H9 (cell line): ENCODE results near the gene GNAI1. TPM values are rescaled to one million over a fixed set of nuclear protein-coding genes. Genes with fewer than 3 reads are reported as not detected.

ENCODE experiments used
- DNase-seq: peaks from one replicate; pipeline ENCODE4 v3.0.0-alpha.2; 2017
- H2AFZ ChIP-seq: one replicate; pipeline ENCODE4 v1.6.1; 2013; ENCODE audit warnings: mild to moderate bottlenecking, low read length, control low read depth, moderate library complexity
- H2AK5ac ChIP-seq: 2 replicates; pipeline ENCODE4 v1.6.1; 2013; ENCODE audit warnings: low read length, control low read depth, mixed read lengths; ENCODE audit not compliant: insufficient read length
- H2BK120ac ChIP-seq: one replicate; pipeline ENCODE4 v1.6.1; 2013; ENCODE audit warnings: low read depth, mild to moderate bottlenecking, low read length, control low read depth, inconsistent platforms; ENCODE audit not compliant: poor library complexity, severe bottlenecking
- H2BK12ac ChIP-seq: 2 replicates; pipeline ENCODE4 v1.6.1; 2013; ENCODE audit warnings: low read length, control low read depth, mixed read lengths, low read depth; ENCODE audit not compliant: insufficient read length
- H2BK15ac ChIP-seq: 2 replicates; pipeline ENCODE4 v1.6.1; 2013; ENCODE audit warnings: low read depth, low read length, control low read depth
- H2BK20ac ChIP-seq: one replicate; pipeline ENCODE4 v1.6.1; 2013; ENCODE audit warnings: low read depth, mild to moderate bottlenecking, low read length, control low read depth, inconsistent platforms; ENCODE audit not compliant: poor library complexity, severe bottlenecking
- H2BK5ac ChIP-seq: 2 replicates; pipeline ENCODE4 v1.6.1; 2013; ENCODE audit warnings: low read length, control low read depth, mixed read lengths; ENCODE audit not compliant: insufficient read length
- H3K14ac ChIP-seq: 2 replicates; pipeline ENCODE4 v1.6.1; 2013; ENCODE audit warnings: low read length, control low read depth; ENCODE audit not compliant: insufficient read depth
- H3K18ac ChIP-seq: 2 replicates; pipeline ENCODE4 v1.6.1; 2013; ENCODE audit warnings: low read depth, mild to moderate bottlenecking, mixed read lengths, low read length, control low read depth; ENCODE audit not compliant: insufficient read length
- H3K23ac ChIP-seq: 2 replicates; pipeline ENCODE4 v1.6.1; 2013; ENCODE audit warnings: low read length, control low read depth, mixed read lengths, low read depth; ENCODE audit not compliant: insufficient read length
- H3K23me2 ChIP-seq: 2 replicates; pipeline ENCODE4 v1.6.1; 2013; ENCODE audit warnings: low read depth, mild to moderate bottlenecking, mixed read lengths, low read length, control low read depth; ENCODE audit not compliant: insufficient read length, poor library complexity, severe bottlenecking
- H3K27ac ChIP-seq: 2 replicates; pipeline ENCODE4 v1.5.1; 2013; ENCODE audit warnings: low read length, control low read depth, mixed read lengths, low read depth; ENCODE audit not compliant: insufficient read length
- H3K27me3 ChIP-seq: 2 replicates; pipeline ENCODE4 v1.6.1; 2013; ENCODE audit warnings: low read length, control low read depth, inconsistent platforms; ENCODE audit not compliant: insufficient read depth
- H3K4ac ChIP-seq: 2 replicates; pipeline ENCODE4 v1.6.1; 2013; ENCODE audit warnings: low read depth, mild to moderate bottlenecking, control low read depth, inconsistent platforms, low read length, moderate library complexity
- H3K4me1 ChIP-seq: 2 replicates; pipeline ENCODE4 v1.6.1; 2013; ENCODE audit warnings: low read length, control low read depth, inconsistent platforms; ENCODE audit not compliant: insufficient read depth
- H3K4me2 ChIP-seq: 2 replicates; pipeline ENCODE4 v1.6.1; 2013; ENCODE audit warnings: low read length, control low read depth, mixed read lengths; ENCODE audit not compliant: insufficient read length, insufficient read depth
- H3K56ac ChIP-seq: 2 replicates; pipeline ENCODE4 v1.6.1; 2013; ENCODE audit warnings: low read depth, mild to moderate bottlenecking, mixed read lengths, low read length, control low read depth; ENCODE audit not compliant: insufficient read length
- H3K79me1 ChIP-seq: 2 replicates; pipeline ENCODE4 v1.6.1; 2013; ENCODE audit warnings: low read depth, mild to moderate bottlenecking, moderate library complexity, low read length, control low read depth, inconsistent platforms; ENCODE audit not compliant: insufficient read depth, poor library complexity, severe bottlenecking
- H3K79me2 ChIP-seq: 2 replicates; pipeline ENCODE4 v1.6.1; 2013; ENCODE audit warnings: low read length, control low read depth, inconsistent platforms; ENCODE audit not compliant: insufficient read depth
- H3K9ac ChIP-seq: 2 replicates; pipeline ENCODE4 v1.6.1; 2013; ENCODE audit warnings: low read length, control low read depth, mixed read lengths; ENCODE audit not compliant: insufficient read length; ENCODE audit errors: extremely low read depth
- H3K9me3 ChIP-seq: one replicate; pipeline ENCODE4 v1.6.1; 2013; ENCODE audit warnings: low read depth, low read length, inconsistent platforms; ENCODE audit not compliant: control insufficient read depth
- H3T11ph ChIP-seq: one replicate; pipeline ENCODE4 v1.6.1; 2013; ENCODE audit warnings: mild to moderate bottlenecking, low read length, control low read depth, inconsistent platforms
- H4K20me1 ChIP-seq: one replicate; pipeline ENCODE4 v1.6.1; 2013; ENCODE audit not compliant: control insufficient read depth, insufficient read length, insufficient read depth
- H4K5ac ChIP-seq: 2 replicates; pipeline ENCODE4 v1.6.1; 2013; ENCODE audit warnings: low read depth, mild to moderate bottlenecking, mixed read lengths, low read length, control low read depth; ENCODE audit not compliant: insufficient read length
- H4K8ac ChIP-seq: replicated peaks from 2 replicates; pipeline ENCODE4 v1.6.1; 2013; ENCODE audit warnings: low read length, control low read depth, mixed read lengths, low read depth; ENCODE audit not compliant: insufficient read length
- H4K91ac ChIP-seq: 2 replicates; pipeline ENCODE4 v1.6.1; 2013; ENCODE audit warnings: low read depth, mild to moderate bottlenecking, moderate library complexity, mixed read lengths, low read length, control low read depth; ENCODE audit not compliant: insufficient read length
- H3K27ac Mint-ChIP-seq, 3 experiments: 2 replicates in 2 of 3; 3 replicates in 1 of 3; pipeline ENCODE4 v1.8.0; 2020 to 2021; ENCODE audit warnings: mixed read lengths in 3 of 3, mild to moderate bottlenecking in 1 of 3, moderate library complexity in 1 of 3
- H3K27me3 Mint-ChIP-seq: 2 replicates; pipeline ENCODE4 v1.8.0; 2021; ENCODE audit warnings: low read depth, mild to moderate bottlenecking, moderate library complexity, mixed read lengths
- H3K36me3 Mint-ChIP-seq, 3 experiments: 2 replicates in 2 of 3; 3 replicates in 1 of 3; pipeline ENCODE4 v1.8.0; 2020 to 2021; ENCODE audit warnings: low read depth in 3 of 3, mixed read lengths in 3 of 3; ENCODE audit not compliant: insufficient read depth in 1 of 3
- H3K4me1 Mint-ChIP-seq, 2 experiments: 2 replicates each; pipeline ENCODE4 v1.8.0; 2020; ENCODE audit warnings: mixed read lengths in 2 of 2
- H3K4me3 Mint-ChIP-seq, 2 experiments: 2 replicates in 1 of 2; 3 replicates in 1 of 2; pipeline ENCODE4 v1.8.0; 2020 to 2021; ENCODE audit warnings: mild to moderate bottlenecking in 2 of 2, mixed read lengths in 2 of 2, moderate library complexity in 1 of 2
- H3K9me3 Mint-ChIP-seq, 2 experiments: 2 replicates in 1 of 2; 3 replicates in 1 of 2; pipeline ENCODE4 v1.8.0; 2020; ENCODE audit warnings: mild to moderate bottlenecking in 2 of 2, mixed read lengths in 2 of 2, moderate library complexity in 1 of 2
- CTCF ChIP-seq: fragments of 200-600 bp; sonication (generic); conservative IDR thresholded peaks from 3 replicates; pipeline ENCODE4 v1.8.0; 2021; ENCODE audit warnings: antibody characterized with exemption, mild to moderate bottlenecking
- whole genome bisulfite sequencing: extraction: QIAGEN DNeasy Blood & Tissue Kit; methylation state at CpG from one replicate; pipeline ENCODE4 v1.1.7; 2013; ENCODE audit warnings: missing lambda C conversion rate, low lambda C conversion rate, mixed read lengths; ENCODE audit not compliant: insufficient read length; ENCODE audit errors: extremely low coverage; 5-methylcytosine and 5-hydroxymethylcytosine counted together
- total RNA-seq: library from RNA; stranded (reverse); gene quantifications from 2 replicates; pipeline ENCODE4 v1.2.1, GENCODE V29; 2021

The GNAI1 gene
- total RNA-seq, 1 experiment from 2014 or later = 14.1 TPM

GRCh38 chr7:80207501-80207900, 72.9 kb downstream of the GNAI1 start:
- no peak overlapping the region for H2AK5ac ChIP-seq
- no peak overlapping the region for H3K18ac ChIP-seq
- no peaks in the 10 kb centered on the region for H3K27me3 ChIP-seq
- no peak overlapping the region for H3K4ac ChIP-seq
- TF ChIP-seq CTCF = no peak
- Mint-ChIP-seq H3K27me3 (no peaks in the 10 kb centered on the region), H3K27ac (no peak overlapping the region), H3K4me3 (no peak overlapping the region), H3K9me3 (no peaks in the 10 kb centered on the region), H3K36me3 (peaks cover 0 to 20% (median 18%) of the 10 kb centered on the region in 3 experiments; a peak in 5 of 7 replicates), H3K4me1 (no peaks in the 10 kb centered on the region)
- H3K14ac ChIP-seq = no peak overlapping the region
- WGBS = no CpG with 5 or more reads among the region's 2 CpGs
- no peak overlapping the region for H3K9ac ChIP-seq
- H3K79me2 ChIP-seq = no peaks in the 10 kb centered on the region
- no peak overlapping the region for H2BK5ac ChIP-seq
- no peaks in the 10 kb centered on the region for H3K4me1 ChIP-seq
- H2BK20ac ChIP-seq = no peak overlapping the region
- H2BK120ac ChIP-seq = no peak overlapping the region
- no peak overlapping the region for H4K8ac ChIP-seq
- no peak overlapping the region for H4K91ac ChIP-seq
- H3K4me2 ChIP-seq = no peak overlapping the region
- H3K23me2 ChIP-seq = no peaks in the 10 kb centered on the region
- no peaks in the 10 kb centered on the region for H3K79me1 ChIP-seq
- H4K5ac ChIP-seq = no peak overlapping the region
- no peak for DNase-seq
- no peak overlapping the region for H3T11ph ChIP-seq
- no peak overlapping the region for H2AFZ ChIP-seq
- H2BK12ac ChIP-seq = no peak overlapping the region
- no peaks in the 10 kb centered on the region for H4K20me1 ChIP-seq
- H3K27ac ChIP-seq = no peak overlapping the region
- no peak overlapping the region for H3K23ac ChIP-seq
- H3K9me3 ChIP-seq = no peaks in the 10 kb centered on the region
- H3K56ac ChIP-seq = no peak overlapping the region
- no peak overlapping the region for H2BK15ac ChIP-seq
